Panc1 (cell line): ENCODE data around the gene TULP3. TPM values are rescaled to one million over a fixed set of nuclear protein-coding genes. Genes with fewer than 3 reads are reported as not detected.

ENCODE experiments used
- ATAC-seq: fragments of 200-7000 bp; cut with Tn5 transposase; 2 replicates; pipeline ENCODE4 v1.9.1; 2020; ENCODE audit warnings: mild to moderate bottlenecking, moderate library complexity
- BruUV-seq: library from RNA; stranded (reverse); fragments of 400-500 nt; replicated peaks from 2 replicates; lab custom pipeline; 2021; lab: Mats Ljungman, UMichigan
- CTCF ChIA-PET: fragments of 300-600 bp; sonication (Branson Sonifier 250); formaldehyde crosslinking; loops from one replicate; lab custom pipeline; 2022; ENCODE audit warnings: antibody characterized with exemption; lab: Charles Lee
- POLR2A ChIA-PET: fragments of 300-600 bp; sonication (Branson Sonifier 250); formaldehyde crosslinking; loops from one replicate; lab custom pipeline; 2022; ENCODE audit warnings: antibody characterized with exemption; lab: Charles Lee
- DNase-seq: peaks from one replicate; pipeline ENCODE4 v3.0.0-alpha.2; 2010; ENCODE audit warnings: low read depth, low spot score
- H3K27ac ChIP-seq: 2 replicates; pipeline ENCODE4 v1.5.1; 2011; ENCODE audit warnings: mild to moderate bottlenecking, low read length, inconsistent platforms
- H3K27me3 ChIP-seq: fragments of 200-500 bp; sonication (Bioruptor generic); 2 replicates; pipeline ENCODE4 v1.6.0; 2014; ENCODE audit warnings: low read length, inconsistent platforms; ENCODE audit not compliant: control insufficient read depth, insufficient read depth
- H3K36me3 ChIP-seq: fragments of 200-500 bp; sonication (Bioruptor generic); 2 replicates; pipeline ENCODE4 v1.5.1; 2014; ENCODE audit warnings: inconsistent platforms, mild to moderate bottlenecking, low read length, moderate library complexity; ENCODE audit not compliant: control insufficient read depth, insufficient read depth
- H3K4me1 ChIP-seq: 2 replicates; pipeline ENCODE4 v1.5.1; 2011; ENCODE audit warnings: inconsistent platforms, mild to moderate bottlenecking, low read length, moderate library complexity; ENCODE audit not compliant: control insufficient read depth, insufficient read depth
- H3K4me3 ChIP-seq, 2 experiments: 2 replicates each; pipeline ENCODE4 v1.5.1; 2011 to 2012; ENCODE audit warnings: low read depth in 2 of 2, low read length in 2 of 2, mild to moderate bottlenecking in 2 of 2, inconsistent platforms in 1 of 2, moderate library complexity in 1 of 2
- H3K9me3 ChIP-seq: fragments of 200-500 bp; sonication (Bioruptor generic); 2 replicates; pipeline ENCODE4 v1.5.1; 2014; ENCODE audit warnings: low read depth, mild to moderate bottlenecking, inconsistent platforms, low read length, moderate library complexity; ENCODE audit not compliant: control insufficient read depth, insufficient read depth
- POLR2AphosphoS5 ChIP-seq: IDR thresholded peaks from 2 replicates; pipeline ENCODE4 v1.6.1; 2012; ENCODE audit warnings: mild to moderate bottlenecking, low read depth, low read length, moderate library complexity
- SIN3A ChIP-seq: IDR thresholded peaks from 2 replicates; pipeline ENCODE4 v1.6.1; 2012; ENCODE audit warnings: low read depth, mild to moderate bottlenecking, low read length, moderate library complexity, borderline replicate concordance; ENCODE audit not compliant: insufficient read depth
- TCF7L2 ChIP-seq: IDR thresholded peaks from 2 replicates; pipeline ENCODE4 v1.6.1; 2011; ENCODE audit warnings: mild to moderate bottlenecking, low read depth, low read length, inconsistent platforms
- in situ Hi-C: cut with HindIII; loops from 2 replicates; pipeline ENCODE4 v1.10.0; 2016; ENCODE audit warnings: low sequenced_read_pairs, low pct_unique_long_range_greater_than_20kb
- intact Hi-C: fragments of 100-400 bp; cut with micrococcal nuclease; formaldehyde crosslinking; loops from one replicate; pipeline ENCODE4 v1.10.0; 2022; ENCODE audit not compliant: unreplicated experiment
- total RNA-seq: library from RNA; stranded (reverse); gene quantifications from one replicate; pipeline ENCODE4 v1.2.1, GENCODE V29; 2021; ENCODE audit not compliant: unreplicated experiment
- TF ChIP-seq, protein P1 (sequence below), 2 experiments: IDR thresholded peaks; 2 replicates each; pipeline ENCODE4 v1.6.1; 2011 to 2012; ENCODE audit warnings: low read depth in 2 of 2, control low read depth in 1 of 2, low read length in 1 of 2, mild to moderate bottlenecking in 1 of 2, moderate library complexity in 1 of 2; ENCODE audit not compliant: insufficient read depth in 1 of 2
- TF ChIP-seq, protein P2 (sequence below): fragments of 450-650 bp; IDR thresholded peaks from 2 replicates; pipeline ENCODE4 v1.5.1; 2017; ENCODE audit warnings: mild to moderate bottlenecking

TULP3 gene
- total RNA-seq, 1 experiment from 2014 or later = 29.3 TPM

DNA sequence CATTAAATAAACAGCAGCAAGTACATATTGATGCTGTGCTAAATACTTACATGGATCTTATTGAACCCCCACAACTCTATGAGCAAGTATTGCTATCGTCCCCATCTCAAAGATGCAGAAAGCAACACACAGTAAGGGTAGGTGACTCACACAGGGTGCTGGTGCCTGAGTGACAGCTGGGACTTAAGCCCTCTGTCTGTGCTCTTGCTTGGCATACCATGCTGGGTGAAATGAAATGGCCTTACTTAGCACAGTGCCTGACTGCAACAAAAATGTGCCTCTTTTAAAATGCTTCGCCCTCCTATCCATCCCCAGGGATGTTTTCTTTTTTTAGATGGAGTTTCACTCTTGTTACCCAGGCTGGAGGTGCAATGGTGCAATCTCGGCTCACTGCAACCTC lies 34.6 kb upstream of the TULP3 start:
- ATAC-seq = peak; percentile 54
- POLR2A ChIA-PET = no interaction called here
- Histone ChIP-seq H3K36me3 (no peaks in the 10 kb centered on the region; the same call in 1 of the 2 replicates), H3K4me1 (no peaks in the 10 kb centered on the region), H3K27ac (no peak overlapping the region), H3K27me3 (no peaks in the 10 kb centered on the region), H3K9me3 (no peaks in the 10 kb centered on the region), H3K4me3 (no peak overlapping the region)
- in situ Hi-C loops = no loop called here
- BruUV-seq = no TSS peak
- TF ChIP-seq, protein P1, sequence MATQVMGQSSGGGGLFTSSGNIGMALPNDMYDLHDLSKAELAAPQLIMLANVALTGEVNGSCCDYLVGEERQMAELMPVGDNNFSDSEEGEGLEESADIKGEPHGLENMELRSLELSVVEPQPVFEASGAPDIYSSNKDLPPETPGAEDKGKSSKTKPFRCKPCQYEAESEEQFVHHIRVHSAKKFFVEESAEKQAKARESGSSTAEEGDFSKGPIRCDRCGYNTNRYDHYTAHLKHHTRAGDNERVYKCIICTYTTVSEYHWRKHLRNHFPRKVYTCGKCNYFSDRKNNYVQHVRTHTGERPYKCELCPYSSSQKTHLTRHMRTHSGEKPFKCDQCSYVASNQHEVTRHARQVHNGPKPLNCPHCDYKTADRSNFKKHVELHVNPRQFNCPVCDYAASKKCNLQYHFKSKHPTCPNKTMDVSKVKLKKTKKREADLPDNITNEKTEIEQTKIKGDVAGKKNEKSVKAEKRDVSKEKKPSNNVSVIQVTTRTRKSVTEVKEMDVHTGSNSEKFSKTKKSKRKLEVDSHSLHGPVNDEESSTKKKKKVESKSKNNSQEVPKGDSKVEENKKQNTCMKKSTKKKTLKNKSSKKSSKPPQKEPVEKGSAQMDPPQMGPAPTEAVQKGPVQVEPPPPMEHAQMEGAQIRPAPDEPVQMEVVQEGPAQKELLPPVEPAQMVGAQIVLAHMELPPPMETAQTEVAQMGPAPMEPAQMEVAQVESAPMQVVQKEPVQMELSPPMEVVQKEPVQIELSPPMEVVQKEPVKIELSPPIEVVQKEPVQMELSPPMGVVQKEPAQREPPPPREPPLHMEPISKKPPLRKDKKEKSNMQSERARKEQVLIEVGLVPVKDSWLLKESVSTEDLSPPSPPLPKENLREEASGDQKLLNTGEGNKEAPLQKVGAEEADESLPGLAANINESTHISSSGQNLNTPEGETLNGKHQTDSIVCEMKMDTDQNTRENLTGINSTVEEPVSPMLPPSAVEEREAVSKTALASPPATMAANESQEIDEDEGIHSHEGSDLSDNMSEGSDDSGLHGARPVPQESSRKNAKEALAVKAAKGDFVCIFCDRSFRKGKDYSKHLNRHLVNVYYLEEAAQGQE (IDR thresholded peaks at IDR 0.05; ENCODE audit: insufficient read depth in 1 of 2, low read depth in 2 of 2, low read length in 1 of 2) = no peak
- TF ChIP-seq POLR2AphosphoS5 = no peak
- TF ChIP-seq SIN3A = no peak
- TF ChIP-seq, protein P2, sequence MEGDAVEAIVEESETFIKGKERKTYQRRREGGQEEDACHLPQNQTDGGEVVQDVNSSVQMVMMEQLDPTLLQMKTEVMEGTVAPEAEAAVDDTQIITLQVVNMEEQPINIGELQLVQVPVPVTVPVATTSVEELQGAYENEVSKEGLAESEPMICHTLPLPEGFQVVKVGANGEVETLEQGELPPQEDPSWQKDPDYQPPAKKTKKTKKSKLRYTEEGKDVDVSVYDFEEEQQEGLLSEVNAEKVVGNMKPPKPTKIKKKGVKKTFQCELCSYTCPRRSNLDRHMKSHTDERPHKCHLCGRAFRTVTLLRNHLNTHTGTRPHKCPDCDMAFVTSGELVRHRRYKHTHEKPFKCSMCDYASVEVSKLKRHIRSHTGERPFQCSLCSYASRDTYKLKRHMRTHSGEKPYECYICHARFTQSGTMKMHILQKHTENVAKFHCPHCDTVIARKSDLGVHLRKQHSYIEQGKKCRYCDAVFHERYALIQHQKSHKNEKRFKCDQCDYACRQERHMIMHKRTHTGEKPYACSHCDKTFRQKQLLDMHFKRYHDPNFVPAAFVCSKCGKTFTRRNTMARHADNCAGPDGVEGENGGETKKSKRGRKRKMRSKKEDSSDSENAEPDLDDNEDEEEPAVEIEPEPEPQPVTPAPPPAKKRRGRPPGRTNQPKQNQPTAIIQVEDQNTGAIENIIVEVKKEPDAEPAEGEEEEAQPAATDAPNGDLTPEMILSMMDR = no peak
- TF ChIP-seq TCF7L2 = no peak
- CTCF ChIA-PET = no interaction called here
- intact Hi-C loops = no loop called here
- no peak for DNase-seq

DNA sequence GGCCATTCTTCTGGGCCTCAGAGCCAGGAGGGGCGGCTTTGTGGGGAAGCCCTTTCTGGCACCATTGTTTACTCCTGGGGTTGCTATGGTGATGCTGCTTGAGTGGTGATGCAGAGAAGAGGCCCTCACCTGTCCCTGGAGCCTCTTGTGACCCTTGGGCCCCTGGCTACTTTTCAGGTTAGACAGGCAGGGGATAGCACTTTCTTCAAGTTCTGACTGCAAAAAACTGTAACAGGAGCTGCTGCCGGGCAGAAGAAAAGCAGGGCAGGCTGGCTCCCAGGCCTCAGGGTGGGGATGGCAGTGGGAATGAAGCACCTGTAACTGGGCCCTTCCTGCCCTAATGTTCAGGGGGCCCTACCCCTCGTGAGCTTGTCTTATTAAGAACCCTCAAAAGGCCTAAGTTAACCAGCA lies 33.7 kb upstream of the TULP3 start, which contains the start of gene TEX52:
TSS of gene TEX52 (minus strand) at position 19 of the 411 bp plus-strand sequence. CDS start at position 6, 13 bp downstream.
- H3K4me3 ChIP-seq = no peak within 1 kb of the TSS
- no peaks in the 10 kb centered on the region; the same call in none of the 2 replicates for H3K36me3 ChIP-seq
- H3K4me1 ChIP-seq = no peaks in the 10 kb centered on the region
- ATAC-seq (peak; percentile 36), DNase-seq (no peak)
- CTCF ChIA-PET = interaction anchor here (0.5 to 0.6 kb wide), 2 partner anchors 17 to 29 kb away, joined by 5 to 14 read pairs; no protein-coding TSS in a partner anchor
- H3K27ac ChIP-seq = no peak within 1 kb of the TSS
- TF ChIP-seq POLR2AphosphoS5 = 0 out of 2 replicates have a peak, but pooled peaks have one; percentile 21
- TF ChIP-seq, protein P1 (IDR thresholded peaks at IDR 0.05; ENCODE audit: insufficient read depth in 1 of 2, low read depth in 2 of 2, low read length in 1 of 2) = no peak
- no peak for TF ChIP-seq TCF7L2
- BruUV-seq = no TSS peak
- in situ Hi-C loops = no loop called here
- intact Hi-C loops = no loop called here
- H3K27me3 ChIP-seq = no peaks in the 10 kb centered on the region
- H3K9me3 ChIP-seq = no peaks in the 10 kb centered on the region
- POLR2A ChIA-PET = no interaction called here
